Activated CD4-positive, alpha-beta T cell treated with anti-CD3 and anti-CD28 coated beads, Interleukin-2, amount 10 ng/mL, durations not matched to agents 7 days and 5 days (primary cell): ENCODE data around the gene GPR68. TPM values are rescaled to one million over a fixed set of nuclear protein-coding genes. Genes with fewer than 3 reads are reported as not detected.
A peak's percentile ranks its signal among the peaks of the same experiment; 100 is the strongest.
"Not testable (repeated sequence)": the region's sequence is repeated elsewhere in the genome, so short reads cannot be mapped to it uniquely, and the experiment has no call there.

Experiments used
- CTCF ChIA-PET: fragments of 350-600 bp; sonication (Branson Sonifier 250); formaldehyde crosslinking; loops from one replicate; lab custom pipeline; 2021; ENCODE audit warnings: antibody characterized with exemption; lab: Charles Lee
- POLR2A ChIA-PET: fragments of 350-600 bp; sonication (Branson Sonifier 250); formaldehyde crosslinking; loops from one replicate; lab custom pipeline; 2021; ENCODE audit warnings: antibody characterized with exemption; lab: Charles Lee
- DNase-seq: peaks from one replicate; pipeline ENCODE4 v3.0.0-alpha.2; 2020
- H3K27ac Mint-ChIP-seq: one replicate; pipeline ENCODE4 v1.8.0; 2021; ENCODE audit warnings: mild to moderate bottlenecking, moderate library complexity, mixed read lengths
- H3K27me3 Mint-ChIP-seq: one replicate; pipeline ENCODE4 v1.8.0; 2021; ENCODE audit warnings: mixed read lengths
- H3K36me3 Mint-ChIP-seq: one replicate; pipeline ENCODE4 v1.8.0; 2021; ENCODE audit warnings: low read depth, mixed read lengths
- H3K4me1 Mint-ChIP-seq: one replicate; pipeline ENCODE4 v1.8.0; 2021; ENCODE audit warnings: mixed read lengths
- H3K4me3 Mint-ChIP-seq: one replicate; pipeline ENCODE4 v1.8.0; 2021; ENCODE audit warnings: mild to moderate bottlenecking, moderate library complexity, mixed read lengths
- H3K9me3 Mint-ChIP-seq: one replicate; pipeline ENCODE4 v1.8.0; 2021; ENCODE audit warnings: mixed read lengths
- total RNA-seq, 2 experiments: library from RNA; stranded (reverse); gene quantifications; one replicate each; pipeline ENCODE4 v1.2.3, GENCODE V29; 2021

The GPR68 gene
- total RNA-seq, 2 experiments from 2014 or later, result 32.7 to 33.0 TPM

DNA sequence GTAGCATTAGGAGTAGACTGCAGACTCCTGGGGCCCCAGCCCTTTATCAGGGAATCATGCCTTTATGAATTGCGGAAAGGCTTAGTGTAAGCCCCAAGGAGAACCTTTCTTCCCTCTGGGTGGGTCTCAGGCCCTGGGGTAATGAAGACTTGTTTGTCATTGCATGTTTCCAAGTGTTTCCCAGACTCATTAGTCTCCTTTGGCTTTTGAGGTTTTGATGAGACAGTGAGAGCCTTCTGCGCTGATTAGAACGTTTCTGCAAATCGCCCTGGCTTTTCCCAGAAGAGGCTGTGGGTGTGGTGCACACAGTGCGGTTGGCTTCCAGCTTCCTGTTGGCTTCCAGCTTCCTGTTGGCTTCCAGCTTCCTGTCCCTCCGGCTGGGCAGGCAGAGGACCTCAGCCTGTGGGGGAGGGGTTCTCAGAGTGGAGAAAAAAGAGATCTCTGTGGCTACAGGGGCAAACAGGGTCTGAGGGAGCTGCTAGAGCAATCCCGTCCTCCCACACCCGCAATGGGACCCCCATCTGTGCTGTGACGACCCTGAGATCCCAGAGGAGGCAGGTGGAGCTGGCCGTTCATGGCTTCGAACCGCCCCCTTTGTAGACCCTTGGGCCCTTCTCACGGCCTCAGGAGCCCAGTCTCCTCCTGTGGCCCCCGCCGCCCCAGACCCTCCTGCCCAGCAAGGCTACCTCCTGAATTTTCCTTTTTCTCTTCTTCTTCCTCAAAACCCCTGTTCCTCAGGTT is 42.1 kb downstream of the GPR68 start:
- Mint-ChIP-seq H3K4me3 (peak overlapping the region; percentile 9), H3K27ac (peak overlapping the region; percentile 75), H3K36me3 (peaks cover 90% of the 10 kb centered on the region), H3K27me3 (no peaks in the 10 kb centered on the region), H3K4me1 (peaks cover 64% of the 10 kb centered on the region), H3K9me3 (peaks cover 15% of the 10 kb centered on the region)
- ChIA-PET CTCF (interaction anchor here (1.0 to 2.1 kb wide), 9 partner anchors 8 to 58 kb away, joined by 3 to 7 read pairs (median 5); no protein-coding TSS in a partner anchor), POLR2A (interaction anchor here (1.0 kb wide), 1 partner anchor 43 kb away, joined by 4 read pairs; no protein-coding TSS in a partner anchor)
- DNase-seq, result peak; percentile 40

DNA sequence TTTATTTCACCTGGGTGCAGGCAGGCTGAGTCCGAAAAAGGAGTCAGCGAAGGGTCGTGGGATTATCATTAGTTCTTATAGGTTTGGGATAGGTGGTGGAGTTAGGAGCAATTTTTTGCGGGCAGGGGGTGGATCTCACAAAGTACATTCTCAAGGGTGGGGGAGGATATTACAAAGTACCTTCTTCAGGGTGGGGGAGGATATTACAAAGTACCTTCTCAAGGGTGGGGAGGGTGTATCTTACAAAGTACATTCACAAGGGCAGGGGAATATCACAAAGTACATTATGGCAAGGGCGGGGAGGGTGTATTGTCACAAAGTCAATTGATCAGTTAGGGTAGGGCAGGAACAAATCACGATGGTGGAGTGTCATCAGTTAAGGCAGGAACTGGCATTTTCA is 43.7 kb downstream of the GPR68 start:
- not testable (repeated sequence) for DNase-seq, H3K27ac Mint-ChIP-seq, H3K27me3 Mint-ChIP-seq, H3K4me3 Mint-ChIP-seq
- ChIA-PET POLR2A (interaction anchor here (0.6 kb wide), 1 partner anchor 12 kb away, joined by 3 read pairs; no protein-coding TSS in a partner anchor), CTCF (interaction anchor here (1.8 to 1.9 kb wide), 2 partner anchors 22 to 23 kb away, joined by 5 to 7 read pairs; no protein-coding TSS in a partner anchor)
- Mint-ChIP-seq H3K36me3 (peaks cover 91% of the 10 kb centered on the region), H3K4me1 (peaks cover 66% of the 10 kb centered on the region), H3K9me3 (peaks cover 15% of the 10 kb centered on the region)

DNA sequence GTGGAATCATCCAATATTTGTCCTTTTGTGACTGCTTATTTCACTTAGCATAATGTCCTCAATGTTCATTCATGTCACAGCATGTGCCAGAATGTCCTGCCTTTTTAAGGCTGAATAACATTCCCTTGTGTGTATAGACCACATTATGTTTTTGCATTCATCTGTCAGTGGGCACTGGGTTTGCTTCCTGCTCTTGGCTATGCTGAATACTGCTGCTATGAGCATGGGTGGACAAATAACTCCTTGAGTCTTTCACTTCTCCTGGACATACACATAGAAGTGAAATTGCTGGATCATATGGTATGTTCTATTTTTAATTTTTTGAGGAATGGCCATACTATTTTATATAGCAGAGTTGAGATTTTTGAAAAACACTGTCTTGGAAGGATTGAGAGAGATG is 46.9 kb downstream of the GPR68 start:
- Mint-ChIP-seq H3K27me3 (no peaks in the 10 kb centered on the region), H3K4me1 (peaks cover 85% of the 10 kb centered on the region), H3K4me3 (no peak overlapping the region), H3K36me3 (peaks cover 84% of the 10 kb centered on the region), H3K9me3 (peaks cover 12% of the 10 kb centered on the region), H3K27ac (peak overlapping the region; percentile 60)
- DNase-seq, result no peak
- ChIA-PET CTCF (no interaction called here), POLR2A (no interaction called here)

DNA sequence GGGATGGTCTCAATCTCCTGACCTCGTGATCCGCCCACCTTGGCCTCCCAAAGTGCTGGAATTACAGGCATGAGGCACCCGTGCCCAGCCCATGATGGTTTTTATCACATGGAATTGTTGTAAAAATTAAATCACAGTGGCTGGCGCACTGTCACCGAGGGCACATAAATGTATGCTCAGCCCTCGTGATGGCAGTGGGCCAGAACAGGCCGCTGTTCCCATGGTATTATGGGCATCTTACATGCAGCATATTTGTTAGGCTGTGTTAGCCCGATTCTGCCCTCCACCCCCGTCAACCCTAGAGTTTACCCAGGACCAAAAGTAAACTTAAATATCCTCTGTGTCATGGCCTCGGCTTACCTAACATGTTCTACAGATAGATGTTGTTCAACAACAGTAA is 48.6 kb downstream of the GPR68 start:
- no peak for DNase-seq
- H3K4me3 Mint-ChIP-seq, result no peak overlapping the region
- no peaks in the 10 kb centered on the region for H3K27me3 Mint-ChIP-seq
- H3K27ac Mint-ChIP-seq, result no peak overlapping the region
- H3K9me3 Mint-ChIP-seq, result peaks cover 10% of the 10 kb centered on the region
- peaks cover 75% of the 10 kb centered on the region for H3K4me1 Mint-ChIP-seq
- peaks cover 89% of the 10 kb centered on the region for H3K36me3 Mint-ChIP-seq
- CTCF ChIA-PET, result interaction anchor here (1.0 to 2.8 kb wide), 2 partner anchors 18 to 19 kb away, joined by 3 to 21 read pairs; no protein-coding TSS in a partner anchor
- POLR2A ChIA-PET, result no interaction called here

DNA sequence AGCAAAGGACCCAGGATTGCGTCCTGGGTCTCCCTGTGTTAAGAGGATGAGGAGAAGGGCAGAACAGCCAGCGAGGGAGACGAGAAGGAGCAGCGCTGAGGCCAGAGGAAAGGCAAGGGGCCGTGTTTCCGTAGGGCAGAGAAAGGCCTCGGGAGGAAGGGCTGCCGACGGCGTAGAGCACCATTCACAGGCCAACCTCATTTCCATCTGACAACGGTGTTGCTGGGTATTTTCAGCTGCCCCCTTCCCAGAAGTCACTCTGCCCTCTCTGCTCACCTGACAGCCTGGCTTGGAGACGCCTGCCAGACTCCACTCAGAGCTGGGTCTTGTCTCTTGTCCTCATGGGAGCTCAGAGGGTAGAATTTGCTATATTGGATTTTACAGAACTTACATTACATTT is 51.4 kb downstream of the GPR68 start:
- H3K27me3 Mint-ChIP-seq, result no peaks in the 10 kb centered on the region
- no peak for DNase-seq
- peaks cover 61% of the 10 kb centered on the region for H3K4me1 Mint-ChIP-seq
- no peaks in the 10 kb centered on the region for H3K9me3 Mint-ChIP-seq
- peak overlapping the region; percentile 25 for H3K27ac Mint-ChIP-seq
- POLR2A ChIA-PET, result interaction anchor here (0.5 to 0.7 kb wide), 2 partner anchors 56 to 76 kb away, joined by 3 to 9 read pairs; no protein-coding TSS in a partner anchor
- CTCF ChIA-PET, result interaction anchor here (0.6 to 3.1 kb wide), 10 partner anchors 9 to 276 kb away, joined by 3 to 21 read pairs (median 4); no protein-coding TSS in a partner anchor
- H3K36me3 Mint-ChIP-seq, result peaks cover 82% of the 10 kb centered on the region
- H3K4me3 Mint-ChIP-seq, result no peak overlapping the region

DNA sequence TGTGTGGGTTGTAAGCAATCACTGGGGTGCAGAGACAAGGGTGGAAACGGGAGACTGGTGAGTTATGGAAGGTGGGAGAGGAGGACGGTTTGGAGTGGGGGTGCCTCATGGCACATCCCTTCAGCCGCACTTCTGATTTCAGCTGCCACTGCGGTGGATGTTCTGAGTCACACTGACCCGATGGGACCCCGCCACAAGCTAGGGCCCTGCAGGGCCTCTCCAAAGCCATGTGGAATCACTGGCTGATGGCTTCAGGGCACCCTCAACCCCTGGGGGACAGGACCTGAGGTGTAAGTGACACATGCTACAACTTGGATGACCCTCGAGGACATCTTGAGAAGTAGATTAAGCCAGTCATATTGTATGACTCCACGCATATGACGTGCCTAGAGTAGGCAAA is 53.7 kb downstream of the GPR68 start:
- ChIA-PET POLR2A (no interaction called here), CTCF (no interaction called here)
- Mint-ChIP-seq H3K27me3 (no peaks in the 10 kb centered on the region), H3K36me3 (peaks cover 82% of the 10 kb centered on the region), H3K4me3 (no peak overlapping the region), H3K9me3 (no peaks in the 10 kb centered on the region), H3K4me1 (peaks cover 41% of the 10 kb centered on the region), H3K27ac (no peak overlapping the region)
- no peak for DNase-seq

DNA sequence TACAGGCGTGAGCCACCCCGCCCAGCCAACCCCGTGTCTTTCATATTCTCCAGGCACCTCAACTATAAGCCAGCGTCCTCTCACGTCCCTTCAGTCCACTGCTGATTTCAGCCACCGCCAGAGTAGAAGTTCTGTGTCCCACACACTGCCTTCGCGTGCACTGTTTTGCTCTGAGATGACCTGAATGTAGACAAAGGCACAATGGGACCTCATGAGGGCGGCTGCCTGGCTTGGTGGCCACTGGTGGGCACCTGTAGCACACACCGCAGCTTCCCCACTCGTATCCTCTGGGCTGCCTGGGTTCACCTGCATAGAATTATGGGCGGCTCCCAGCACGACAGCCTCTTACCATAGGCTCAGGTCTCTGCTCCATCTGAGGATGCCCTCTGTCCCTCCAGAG is 57.2 kb downstream of the GPR68 start:
- ChIA-PET CTCF (interaction anchor here (1.2 to 4.4 kb wide), 3 partner anchors 8 to 24 kb away, joined by 3 to 32 read pairs (median 7); no protein-coding TSS in a partner anchor), POLR2A (no interaction called here)
- H3K27ac Mint-ChIP-seq, result no peak overlapping the region
- H3K27me3 Mint-ChIP-seq, result no peaks in the 10 kb centered on the region
- DNase-seq, result no peak
- H3K9me3 Mint-ChIP-seq, result no peaks in the 10 kb centered on the region
- peaks cover 68% of the 10 kb centered on the region for H3K36me3 Mint-ChIP-seq
- no peak overlapping the region for H3K4me3 Mint-ChIP-seq
- peaks cover 10% of the 10 kb centered on the region for H3K4me1 Mint-ChIP-seq

DNA sequence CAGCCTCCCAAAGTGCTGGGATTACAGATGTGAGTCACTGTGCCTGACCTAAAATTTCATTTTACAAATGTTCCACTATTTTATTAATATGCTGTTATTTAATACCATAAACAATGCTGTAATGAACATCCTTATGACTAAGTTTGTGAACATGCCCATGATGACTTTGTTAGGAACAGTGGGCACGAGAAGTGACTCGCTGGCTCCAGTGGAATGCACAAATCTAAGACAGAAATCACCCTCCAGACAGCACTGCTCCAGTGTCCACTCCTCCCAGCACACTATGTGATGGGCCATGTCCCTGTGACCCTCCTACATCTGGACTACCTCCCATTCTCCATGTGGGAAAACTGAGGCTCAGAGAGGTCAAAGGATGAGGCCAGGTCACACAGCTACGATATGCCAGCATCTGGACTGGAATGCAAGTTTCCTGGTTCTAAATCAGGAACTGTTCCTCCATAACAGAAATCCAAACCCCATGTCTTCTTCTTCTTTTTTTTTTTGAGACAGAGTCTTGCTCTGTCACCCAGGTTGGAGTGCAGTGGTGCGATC is 57.9 kb downstream of the GPR68 start:
- CTCF ChIA-PET, result interaction anchor here (1.2 to 4.4 kb wide), 2 partner anchors 11 to 25 kb away, joined by 3 to 32 read pairs; no protein-coding TSS in a partner anchor
- Mint-ChIP-seq H3K4me1 (peaks cover 8% of the 10 kb centered on the region), H3K27ac (peak overlapping the region; percentile 66), H3K27me3 (no peaks in the 10 kb centered on the region), H3K4me3 (no peak overlapping the region), H3K36me3 (peaks cover 64% of the 10 kb centered on the region), H3K9me3 (no peaks in the 10 kb centered on the region)
- POLR2A ChIA-PET, result no interaction called here
- no peak for DNase-seq

DNA sequence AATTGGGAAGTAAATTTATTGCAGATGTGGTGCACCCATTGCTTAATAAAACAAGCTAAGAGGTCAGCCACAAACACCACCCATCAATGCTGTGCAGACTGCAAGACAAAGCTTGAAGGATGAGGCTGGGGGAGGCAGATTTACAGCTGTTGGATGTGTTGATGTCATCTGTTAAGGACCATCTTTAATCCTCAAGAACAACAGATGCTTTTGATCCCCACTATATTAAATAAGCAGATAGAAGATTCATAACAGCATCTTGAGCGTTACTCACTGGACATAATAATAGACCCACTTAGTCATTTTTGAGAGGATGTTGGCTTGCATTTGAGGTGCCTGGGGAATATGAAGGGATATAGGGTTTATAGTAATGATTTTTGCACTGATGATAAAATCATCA is 58.8 kb downstream of the GPR68 start:
- Mint-ChIP-seq H3K9me3 (no peaks in the 10 kb centered on the region), H3K4me1 (peaks cover 8% of the 10 kb centered on the region), H3K36me3 (peaks cover 61% of the 10 kb centered on the region), H3K4me3 (no peak overlapping the region), H3K27ac (no peak overlapping the region), H3K27me3 (no peaks in the 10 kb centered on the region)
- ChIA-PET POLR2A (no interaction called here), CTCF (interaction anchor here (0.8 to 4.4 kb wide), 5 partner anchors 8 to 88 kb away, joined by 3 to 32 read pairs (median 7); no protein-coding TSS in a partner anchor)
- no peak for DNase-seq

DNA sequence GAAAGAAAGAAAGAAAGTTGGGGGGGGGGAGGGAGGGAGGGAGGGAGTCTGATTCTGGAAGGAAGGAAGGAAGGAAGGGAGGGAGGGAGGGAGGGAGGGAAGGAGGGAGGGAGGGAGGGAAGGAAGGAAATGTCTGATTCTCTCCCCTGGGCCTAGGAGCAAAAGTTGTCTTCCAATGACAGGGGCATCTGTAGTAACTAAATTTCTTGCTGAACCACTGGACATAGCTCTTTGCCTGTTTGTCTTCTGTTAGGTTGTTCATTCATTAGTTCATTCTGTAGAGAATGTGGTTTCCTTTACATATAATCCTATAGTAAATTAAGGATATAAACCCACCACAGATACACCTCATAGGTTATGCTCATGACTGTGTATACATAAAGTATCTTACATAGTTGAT is 59.9 kb downstream of the GPR68 start:
- no peak overlapping the region for H3K27ac Mint-ChIP-seq
- ChIA-PET CTCF (interaction anchor here (0.5 to 4.4 kb wide), 5 partner anchors 9 to 1051 kb away, joined by 3 to 32 read pairs (median 6); no protein-coding TSS in a partner anchor), POLR2A (no interaction called here)
- no peak overlapping the region for H3K4me3 Mint-ChIP-seq
- no peaks in the 10 kb centered on the region for H3K9me3 Mint-ChIP-seq
- H3K4me1 Mint-ChIP-seq, result peaks cover 2% of the 10 kb centered on the region
- H3K27me3 Mint-ChIP-seq, result no peaks in the 10 kb centered on the region
- peaks cover 55% of the 10 kb centered on the region for H3K36me3 Mint-ChIP-seq
- DNase-seq, result no peak

DNA sequence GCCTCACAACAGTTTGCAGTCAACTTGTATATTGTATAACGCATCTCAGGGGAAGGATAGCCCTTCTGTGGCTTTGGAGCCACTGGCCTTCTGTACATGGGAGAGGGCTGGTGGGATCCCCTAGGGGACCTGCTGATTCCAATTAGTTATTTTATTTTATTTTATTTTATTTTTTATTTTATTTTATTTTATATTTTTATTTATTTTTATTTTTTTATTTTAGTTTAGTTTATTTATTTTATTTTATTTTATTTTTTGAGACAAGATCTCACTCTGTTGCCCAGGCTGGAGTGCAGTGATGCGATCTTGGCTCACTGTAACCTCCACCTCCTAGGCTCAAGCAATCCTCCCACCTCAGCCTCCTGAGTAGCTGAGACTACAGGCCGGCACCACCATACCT is 61.8 kb downstream of the GPR68 start:
- H3K4me1 Mint-ChIP-seq, H3K27me3 Mint-ChIP-seq, H3K4me3 Mint-ChIP-seq, POLR2A ChIA-PET, H3K27ac Mint-ChIP-seq, H3K9me3 Mint-ChIP-seq, DNase-seq: not testable (repeated sequence)
- CTCF ChIA-PET, result interaction anchor here (0.7 to 4.4 kb wide), 3 partner anchors 7 to 60 kb away, joined by 3 to 32 read pairs (median 16); no protein-coding TSS in a partner anchor
- peaks cover 47% of the 10 kb centered on the region for H3K36me3 Mint-ChIP-seq
